ENCODE measurements around the gene NHLRC2.

NHLRC2 gene

DNA sequence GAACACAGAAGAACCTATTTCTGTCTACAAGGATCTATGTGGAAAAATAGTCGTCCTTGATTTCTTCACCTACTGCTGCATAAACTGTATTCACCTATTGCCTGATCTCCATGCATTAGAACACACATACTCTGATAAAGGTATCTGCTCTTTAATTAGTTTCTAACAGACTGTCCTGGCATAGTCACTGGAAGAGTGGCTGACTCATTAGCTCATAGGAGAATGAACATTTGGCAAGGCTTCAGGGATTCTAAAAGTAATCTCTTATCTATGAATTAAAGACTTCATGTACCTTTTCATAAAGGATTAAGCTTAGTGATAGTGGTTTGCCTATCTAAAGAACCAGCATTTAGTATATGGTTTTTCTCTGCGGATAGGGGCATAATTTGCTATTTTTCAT is 4.1 kb downstream of the NHLRC2 start:
- Histone ChIP-seq H2AFZ (ENCODE audit: low read length, unreplicated experiment) (no peak overlapping the region), H3K27me3 (ENCODE audit: insufficient read depth, low read length) (no peaks in the 10 kb centered on the region), H3K27ac (ENCODE audit: low read depth, low read length) (no peak overlapping the region), H3K4me1 (ENCODE audit: control insufficient read depth, insufficient read depth, low read length, unreplicated experiment) (peaks cover 24% of the 10 kb centered on the region), H3K79me2 (ENCODE audit: control insufficient read depth, insufficient read depth, low read length, unreplicated experiment) (peaks cover 28% of the 10 kb centered on the region), H3K4me3 (ENCODE audit: low read depth, low read length) (no peak overlapping the region), H3K36me3 (ENCODE audit: insufficient read depth, low read length) (peaks cover 34% of the 10 kb centered on the region)

DNA sequence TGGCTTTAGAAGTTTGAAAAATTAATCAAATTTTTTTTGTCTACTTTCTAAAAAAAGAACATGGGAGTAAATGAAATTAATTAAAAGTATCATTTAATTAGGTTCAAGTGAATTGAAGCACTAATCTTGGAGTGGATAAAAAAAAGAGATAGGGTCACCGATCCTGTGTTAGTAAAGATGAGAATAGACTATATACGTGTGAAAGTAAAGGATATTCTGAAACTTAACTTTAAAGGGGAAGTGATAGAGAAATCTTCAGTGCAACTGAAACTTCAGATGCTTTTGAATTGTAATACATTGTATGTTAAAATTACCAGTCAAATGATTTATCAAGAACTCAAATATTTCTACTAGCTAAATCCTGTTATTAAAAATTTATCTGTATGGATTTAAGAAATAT is 4.8 kb downstream of the NHLRC2 start:
- Histone ChIP-seq H2AFZ (ENCODE audit: low read length, unreplicated experiment) (no peak overlapping the region), H3K27me3 (ENCODE audit: insufficient read depth, low read length) (no peaks in the 10 kb centered on the region), H3K79me2 (ENCODE audit: control insufficient read depth, insufficient read depth, low read length, unreplicated experiment) (peaks cover 28% of the 10 kb centered on the region), H3K4me1 (ENCODE audit: control insufficient read depth, insufficient read depth, low read length, unreplicated experiment) (peaks cover 24% of the 10 kb centered on the region), H3K27ac (ENCODE audit: low read depth, low read length) (no peak overlapping the region), H3K36me3 (ENCODE audit: insufficient read depth, low read length) (peaks cover 35% of the 10 kb centered on the region), H3K4me3 (ENCODE audit: low read depth, low read length) (no peak overlapping the region)

DNA sequence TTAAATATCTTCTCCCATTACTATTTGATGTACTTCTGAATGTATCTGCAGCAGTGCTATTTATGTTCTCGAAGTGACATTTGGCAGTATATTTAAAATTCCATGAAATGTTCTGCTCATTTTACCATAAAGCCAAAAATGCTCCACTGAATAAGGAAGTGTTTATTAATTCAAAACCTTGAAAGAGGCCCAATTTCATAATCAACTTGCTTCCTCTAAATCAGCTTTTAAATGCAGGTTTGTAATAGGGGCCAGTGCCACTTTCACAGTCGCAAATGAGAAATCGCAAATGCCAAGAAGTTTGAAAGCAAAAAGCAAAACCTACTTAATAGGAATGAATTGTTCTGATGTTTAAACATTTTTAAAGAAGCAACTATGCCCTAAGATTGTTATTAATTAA is 11.4 kb downstream of the NHLRC2 start:
- Histone ChIP-seq H3K4me3 (ENCODE audit: low read depth, low read length) (no peak overlapping the region), H3K4me1 (ENCODE audit: control insufficient read depth, insufficient read depth, low read length, unreplicated experiment) (no peaks in the 10 kb centered on the region), H2AFZ (ENCODE audit: low read length, unreplicated experiment) (no peak overlapping the region), H3K36me3 (ENCODE audit: insufficient read depth, low read length) (peaks cover 21% of the 10 kb centered on the region), H3K27ac (ENCODE audit: low read depth, low read length) (no peak overlapping the region), H3K79me2 (ENCODE audit: control insufficient read depth, insufficient read depth, low read length, unreplicated experiment) (peaks cover 3% of the 10 kb centered on the region), H3K27me3 (ENCODE audit: insufficient read depth, low read length) (no peaks in the 10 kb centered on the region)

DNA sequence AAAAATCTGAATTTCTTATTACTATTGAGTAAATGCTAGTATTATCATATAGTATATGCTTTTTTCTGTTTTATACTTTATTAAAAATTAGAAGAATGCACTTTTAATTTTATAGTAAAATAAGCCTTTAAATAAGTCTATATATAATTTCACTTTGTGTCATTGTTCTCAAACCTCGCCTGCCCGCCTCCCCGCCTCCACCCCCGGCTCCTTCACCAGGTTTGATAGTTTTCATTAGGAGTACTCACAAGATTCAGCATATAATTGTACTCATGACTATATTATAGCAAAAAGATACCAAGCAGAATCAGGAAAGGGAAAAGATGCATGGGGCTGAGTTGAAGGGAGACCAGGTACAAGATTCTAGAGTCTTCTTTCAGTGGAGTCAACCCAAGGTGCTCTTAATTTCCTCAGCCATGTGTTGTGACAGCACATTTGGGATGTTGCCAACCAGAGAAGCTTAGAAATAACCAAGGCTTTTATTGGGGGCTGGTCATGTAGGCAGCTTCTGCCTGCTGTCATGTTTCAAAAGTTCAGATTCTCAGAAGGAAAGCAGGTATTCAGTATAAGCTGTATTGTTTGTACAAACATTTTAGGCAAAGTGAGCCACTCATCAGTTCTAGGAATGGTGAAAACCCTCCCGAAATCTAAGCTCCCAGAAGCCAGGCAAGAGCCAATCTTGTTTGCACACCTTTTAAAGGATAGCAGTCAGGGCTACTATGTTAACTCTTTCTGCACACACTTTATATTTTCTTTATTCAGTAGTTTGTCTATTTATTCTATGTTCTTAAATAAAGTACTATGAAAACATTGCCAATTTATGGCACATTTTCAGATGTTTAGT is 12.3 kb downstream of the NHLRC2 start:
- Histone ChIP-seq H3K27me3 (ENCODE audit: insufficient read depth, low read length) (no peaks in the 10 kb centered on the region), H3K4me1 (ENCODE audit: control insufficient read depth, insufficient read depth, low read length, unreplicated experiment) (no peaks in the 10 kb centered on the region), H3K79me2 (ENCODE audit: control insufficient read depth, insufficient read depth, low read length, unreplicated experiment) (peaks cover 3% of the 10 kb centered on the region), H2AFZ (ENCODE audit: low read length, unreplicated experiment) (no peak overlapping the region), H3K4me3 (ENCODE audit: low read depth, low read length) (no peak overlapping the region), H3K27ac (ENCODE audit: low read depth, low read length) (no peak overlapping the region), H3K36me3 (ENCODE audit: insufficient read depth, low read length) (peaks cover 16% of the 10 kb centered on the region; the same call in 1 of the 2 replicates)

DNA sequence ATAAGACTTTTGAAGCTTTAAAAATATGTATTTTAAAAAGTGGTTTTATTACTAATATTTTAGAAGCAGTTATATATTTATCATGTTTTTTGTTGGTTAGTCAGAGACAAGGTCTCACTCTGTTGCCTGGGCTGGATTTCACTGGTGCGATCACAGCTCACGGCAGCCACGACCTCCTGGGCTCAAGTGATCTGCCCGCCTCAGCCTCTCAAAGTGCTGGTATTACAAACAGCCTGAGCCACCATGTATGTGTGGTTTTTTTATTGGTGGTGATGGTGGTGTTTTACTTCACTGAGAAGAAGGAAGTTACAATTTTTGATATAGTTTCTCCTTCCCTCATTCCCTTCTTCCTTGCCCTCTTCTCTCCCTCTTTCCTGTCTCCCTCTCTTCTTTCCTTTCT is 13.4 kb downstream of the NHLRC2 start:
- H3K79me2 ChIP-seq (ENCODE audit: control insufficient read depth, insufficient read depth, low read length, unreplicated experiment), result peaks cover 3% of the 10 kb centered on the region
- no peaks in the 10 kb centered on the region for H3K27me3 ChIP-seq (ENCODE audit: insufficient read depth, low read length)
- peaks cover 20% of the 10 kb centered on the region; the same call in 1 of the 2 replicates for H3K36me3 ChIP-seq (ENCODE audit: insufficient read depth, low read length)
- H3K27ac ChIP-seq (ENCODE audit: low read depth, low read length), result no peak overlapping the region
- no peak overlapping the region for H2AFZ ChIP-seq (ENCODE audit: low read length, unreplicated experiment)
- H3K4me1 ChIP-seq (ENCODE audit: control insufficient read depth, insufficient read depth, low read length, unreplicated experiment), result no peaks in the 10 kb centered on the region
- H3K4me3 ChIP-seq (ENCODE audit: low read depth, low read length), result no peak overlapping the region

DNA sequence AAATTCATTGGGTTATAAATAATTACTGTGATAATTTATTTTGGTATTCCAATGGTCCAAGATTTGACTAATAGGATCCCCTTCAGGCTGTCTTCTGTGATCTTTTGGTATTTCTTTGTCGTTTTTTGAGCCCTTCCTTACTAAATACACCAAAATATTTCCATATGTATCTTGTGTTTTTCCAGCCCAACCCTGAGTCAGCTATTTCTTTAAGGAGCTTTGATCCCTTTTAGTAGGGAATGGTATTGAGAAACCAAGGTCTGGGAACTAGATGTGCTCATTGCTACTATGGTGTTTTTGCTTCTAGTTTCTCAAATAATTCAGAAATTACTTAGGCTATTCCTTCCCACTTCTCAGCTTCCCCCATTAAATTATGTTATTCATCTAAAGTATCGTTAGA is 15.3 kb downstream of the NHLRC2 start:
- H2AFZ ChIP-seq (ENCODE audit: low read length, unreplicated experiment), result no peak overlapping the region
- H3K4me1 ChIP-seq (ENCODE audit: control insufficient read depth, insufficient read depth, low read length, unreplicated experiment), result no peaks in the 10 kb centered on the region
- H3K79me2 ChIP-seq (ENCODE audit: control insufficient read depth, insufficient read depth, low read length, unreplicated experiment), result peaks cover 4% of the 10 kb centered on the region
- H3K27ac ChIP-seq (ENCODE audit: low read depth, low read length), result no peak overlapping the region
- H3K4me3 ChIP-seq (ENCODE audit: low read depth, low read length), result no peak overlapping the region
- H3K36me3 ChIP-seq (ENCODE audit: insufficient read depth, low read length), result peaks cover 18% of the 10 kb centered on the region; the same call in 1 of the 2 replicates
- H3K27me3 ChIP-seq (ENCODE audit: insufficient read depth, low read length), result no peaks in the 10 kb centered on the region

DNA sequence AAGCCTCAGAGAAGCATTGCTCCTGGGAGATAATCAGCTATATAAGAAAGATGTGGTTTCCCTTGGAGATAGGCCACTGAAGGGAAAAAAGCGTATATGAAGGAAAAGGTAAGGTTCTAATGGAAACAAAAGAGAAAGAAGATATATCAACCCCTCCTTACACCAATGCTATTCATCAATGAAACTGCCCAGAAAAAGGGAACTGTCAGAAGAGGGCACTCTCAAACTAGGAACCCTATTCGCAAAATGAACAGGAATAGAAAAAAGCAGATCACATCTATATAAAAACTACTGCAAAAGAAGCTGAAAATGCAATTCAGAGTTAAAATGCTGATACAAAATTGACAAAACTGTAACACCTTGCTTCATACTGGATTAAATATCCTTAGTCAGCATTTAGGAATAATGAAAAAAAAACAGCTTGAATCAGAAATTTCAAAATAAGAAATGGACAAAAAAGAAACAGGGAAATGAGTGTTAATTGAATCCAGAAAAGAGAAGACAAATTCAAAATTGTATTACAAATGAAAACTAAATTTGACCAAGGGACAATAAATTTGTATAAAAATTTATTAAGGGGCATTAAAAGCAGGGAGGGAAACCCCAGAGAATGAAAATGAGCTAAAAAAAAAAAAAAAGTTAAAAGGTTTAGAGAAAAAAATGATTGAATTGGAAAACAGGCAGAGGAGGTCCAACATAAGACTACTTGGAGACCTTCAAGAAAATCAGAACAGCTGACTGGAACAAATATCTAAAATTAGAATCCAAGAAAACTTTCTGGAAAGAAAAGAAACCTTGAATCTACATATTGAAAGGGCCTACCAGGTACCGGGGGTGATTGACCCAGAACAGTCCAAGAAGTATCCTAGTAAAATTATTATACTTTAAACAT is 17.9 kb downstream of the NHLRC2 start:
- no peak overlapping the region for H2AFZ ChIP-seq (ENCODE audit: low read length, unreplicated experiment)
- peaks cover 20% of the 10 kb centered on the region; the same call in 1 of the 2 replicates for H3K36me3 ChIP-seq (ENCODE audit: insufficient read depth, low read length)
- H3K79me2 ChIP-seq (ENCODE audit: control insufficient read depth, insufficient read depth, low read length, unreplicated experiment), result peaks cover 8% of the 10 kb centered on the region
- no peaks in the 10 kb centered on the region for H3K4me1 ChIP-seq (ENCODE audit: control insufficient read depth, insufficient read depth, low read length, unreplicated experiment)
- no peaks in the 10 kb centered on the region for H3K27me3 ChIP-seq (ENCODE audit: insufficient read depth, low read length)
- no peak overlapping the region for H3K4me3 ChIP-seq (ENCODE audit: low read depth, low read length)
- no peak overlapping the region for H3K27ac ChIP-seq (ENCODE audit: low read depth, low read length)

DNA sequence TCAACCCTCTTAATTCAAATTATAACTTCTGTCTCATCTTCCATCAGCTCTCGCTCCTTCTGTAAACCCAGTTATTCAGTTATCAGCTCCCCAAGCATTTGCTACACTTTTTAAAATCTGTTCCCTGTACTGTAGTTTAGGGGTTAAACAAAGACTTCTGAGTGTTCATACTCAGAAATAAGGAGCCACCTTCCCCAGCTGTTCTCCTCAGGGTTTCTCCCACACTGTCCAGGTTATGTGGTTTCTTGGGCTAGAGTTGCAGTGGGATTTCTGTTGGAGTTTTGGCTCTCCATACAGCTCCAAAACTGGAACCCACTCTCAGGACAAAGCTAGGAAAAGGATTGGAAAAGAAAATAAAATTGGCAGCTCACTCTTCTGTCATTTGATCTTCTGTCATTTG is 20.8 kb downstream of the NHLRC2 start:
- no peaks in the 10 kb centered on the region for H3K27me3 ChIP-seq (ENCODE audit: insufficient read depth, low read length)
- H3K27ac ChIP-seq (ENCODE audit: low read depth, low read length), result no peak overlapping the region
- peaks cover 24% of the 10 kb centered on the region; the same call in 1 of the 2 replicates for H3K36me3 ChIP-seq (ENCODE audit: insufficient read depth, low read length)
- H3K4me3 ChIP-seq (ENCODE audit: low read depth, low read length), result no peak overlapping the region
- peaks cover 8% of the 10 kb centered on the region for H3K79me2 ChIP-seq (ENCODE audit: control insufficient read depth, insufficient read depth, low read length, unreplicated experiment)
- no peak overlapping the region for H2AFZ ChIP-seq (ENCODE audit: low read length, unreplicated experiment)
- peaks cover 6% of the 10 kb centered on the region for H3K4me1 ChIP-seq (ENCODE audit: control insufficient read depth, insufficient read depth, low read length, unreplicated experiment)

DNA sequence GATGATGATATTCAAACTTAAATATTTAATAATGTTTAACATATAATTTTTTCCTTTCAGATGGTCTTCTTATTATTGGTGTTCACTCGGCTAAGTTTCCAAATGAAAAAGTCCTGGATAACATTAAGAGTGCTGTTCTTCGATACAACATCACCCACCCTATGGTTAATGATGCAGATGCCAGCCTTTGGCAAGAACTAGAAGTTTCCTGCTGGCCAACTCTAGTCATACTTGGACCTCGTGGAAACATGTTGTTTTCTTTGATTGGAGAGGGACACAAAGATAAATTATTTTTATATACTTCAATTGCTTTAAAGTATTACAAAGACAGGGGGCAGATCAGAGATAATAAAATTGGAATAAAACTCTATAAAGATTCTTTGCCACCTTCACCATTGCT is 22.0 kb downstream of the NHLRC2 start:
- no peak overlapping the region for H2AFZ ChIP-seq (ENCODE audit: low read length, unreplicated experiment)
- peaks cover 10% of the 10 kb centered on the region for H3K4me1 ChIP-seq (ENCODE audit: control insufficient read depth, insufficient read depth, low read length, unreplicated experiment)
- peaks cover 19% of the 10 kb centered on the region; the same call in 1 of the 2 replicates for H3K36me3 ChIP-seq (ENCODE audit: insufficient read depth, low read length)
- no peaks in the 10 kb centered on the region for H3K27me3 ChIP-seq (ENCODE audit: insufficient read depth, low read length)
- H3K27ac ChIP-seq (ENCODE audit: low read depth, low read length), result no peak overlapping the region
- H3K79me2 ChIP-seq (ENCODE audit: control insufficient read depth, insufficient read depth, low read length, unreplicated experiment), result peaks cover 8% of the 10 kb centered on the region
- no peak overlapping the region for H3K4me3 ChIP-seq (ENCODE audit: low read depth, low read length)

DNA sequence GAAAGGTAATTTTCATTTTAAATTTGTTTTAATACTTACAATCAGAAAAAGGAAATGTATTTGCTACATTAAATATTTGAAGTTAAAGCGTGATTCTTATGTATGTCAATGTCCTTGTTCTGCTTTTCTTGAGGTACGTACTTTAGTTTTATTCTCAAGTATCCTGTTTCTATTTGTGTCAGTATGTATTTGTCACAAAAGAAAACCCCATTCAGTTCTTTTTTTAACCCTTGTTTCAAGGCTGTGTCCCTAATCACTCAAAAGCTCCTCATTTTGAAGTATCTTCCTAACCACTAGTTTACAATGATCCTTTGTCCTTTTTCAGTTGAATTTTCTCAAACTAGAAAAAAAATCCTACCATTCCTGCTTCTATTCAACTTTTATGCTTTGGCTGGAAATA is 25.2 kb downstream of the NHLRC2 start:
- Histone ChIP-seq H3K4me1 (ENCODE audit: control insufficient read depth, insufficient read depth, low read length, unreplicated experiment) (peaks cover 13% of the 10 kb centered on the region), H3K36me3 (ENCODE audit: insufficient read depth, low read length) (peaks cover 24% of the 10 kb centered on the region), H3K4me3 (ENCODE audit: low read depth, low read length) (no peak overlapping the region), H3K27me3 (ENCODE audit: insufficient read depth, low read length) (no peaks in the 10 kb centered on the region), H3K79me2 (ENCODE audit: control insufficient read depth, insufficient read depth, low read length, unreplicated experiment) (peaks cover 8% of the 10 kb centered on the region), H2AFZ (ENCODE audit: low read length, unreplicated experiment) (no peak overlapping the region), H3K27ac (ENCODE audit: low read depth, low read length) (no peak overlapping the region)
